Measurements from ENCODE around the gene ABCD4. TPM values are rescaled to one million over a fixed set of nuclear protein-coding genes. Genes with fewer than 3 reads are reported as not detected.

Gene ABCD4
- polyA plus RNA-seq, 3 donors: 13.9 to 54.1 (median 14.2) TPM

DNA sequence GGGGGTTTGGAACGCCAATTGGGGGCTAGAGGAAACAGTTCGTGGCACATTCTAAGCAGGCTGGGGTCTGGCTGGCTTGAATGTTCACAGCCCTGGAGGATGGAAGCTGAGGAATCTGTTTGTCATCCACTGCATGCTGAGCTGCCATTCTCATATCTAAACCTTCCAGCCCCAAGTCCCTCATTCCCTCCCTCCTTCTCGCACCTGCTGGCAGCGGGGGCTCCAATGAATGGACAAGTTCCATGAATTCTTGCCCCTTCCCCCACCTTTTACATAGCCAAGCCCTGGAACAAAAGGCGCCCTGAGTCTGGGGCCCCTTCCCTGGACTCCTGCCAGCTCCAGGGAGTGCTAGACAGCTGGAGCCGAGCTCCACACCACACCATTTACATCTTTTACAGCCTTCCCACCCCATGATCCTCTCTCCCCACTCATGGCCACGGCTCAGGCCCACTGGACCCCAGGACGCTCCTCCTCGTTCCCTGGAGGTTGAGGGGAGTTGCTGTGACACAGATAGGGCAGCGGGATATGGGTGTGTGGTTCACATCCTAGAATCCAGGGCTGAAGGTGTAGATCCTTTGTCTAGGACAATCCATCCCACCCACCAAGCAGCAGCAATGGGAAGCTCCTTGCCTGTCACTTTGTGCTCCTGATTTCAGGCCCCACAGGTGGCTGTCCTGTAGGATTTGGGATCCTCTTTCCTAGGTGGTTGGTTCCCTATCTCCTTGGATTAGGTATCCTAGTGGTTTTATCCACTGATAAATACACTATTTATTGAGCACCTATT is 23.8 kb upstream of the ABCD4 start:
- H3K27me3 ChIP-seq (ENCODE audit: control insufficient read depth in 2 of 2, insufficient read depth in 2 of 2, low read length in 2 of 2): no peaks in the 10 kb centered on the region
- H3K4me2 ChIP-seq (replicated peaks; ENCODE audit: extremely low read depth, low read length, poor library complexity, severe bottlenecking): no peak overlapping the region
- Mint-ChIP-seq H3K36me3 (no peaks in the 10 kb centered on the region), H3K4me1 (no peaks in the 10 kb centered on the region), H3K4me3 (no peak overlapping the region), H3K27ac (no peak overlapping the region), H3K27me3 (ENCODE audit: low read depth in 3 of 3) (peaks cover 0 to 15% (median 4%) of the 10 kb centered on the region in 3 donors), H3K9me3 (no peaks in the 10 kb centered on the region)
- intact Hi-C loops (cut with micrococcal nuclease): no loop called here
- TF ChIP-seq, protein P1, sequence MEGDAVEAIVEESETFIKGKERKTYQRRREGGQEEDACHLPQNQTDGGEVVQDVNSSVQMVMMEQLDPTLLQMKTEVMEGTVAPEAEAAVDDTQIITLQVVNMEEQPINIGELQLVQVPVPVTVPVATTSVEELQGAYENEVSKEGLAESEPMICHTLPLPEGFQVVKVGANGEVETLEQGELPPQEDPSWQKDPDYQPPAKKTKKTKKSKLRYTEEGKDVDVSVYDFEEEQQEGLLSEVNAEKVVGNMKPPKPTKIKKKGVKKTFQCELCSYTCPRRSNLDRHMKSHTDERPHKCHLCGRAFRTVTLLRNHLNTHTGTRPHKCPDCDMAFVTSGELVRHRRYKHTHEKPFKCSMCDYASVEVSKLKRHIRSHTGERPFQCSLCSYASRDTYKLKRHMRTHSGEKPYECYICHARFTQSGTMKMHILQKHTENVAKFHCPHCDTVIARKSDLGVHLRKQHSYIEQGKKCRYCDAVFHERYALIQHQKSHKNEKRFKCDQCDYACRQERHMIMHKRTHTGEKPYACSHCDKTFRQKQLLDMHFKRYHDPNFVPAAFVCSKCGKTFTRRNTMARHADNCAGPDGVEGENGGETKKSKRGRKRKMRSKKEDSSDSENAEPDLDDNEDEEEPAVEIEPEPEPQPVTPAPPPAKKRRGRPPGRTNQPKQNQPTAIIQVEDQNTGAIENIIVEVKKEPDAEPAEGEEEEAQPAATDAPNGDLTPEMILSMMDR (IDR thresholded peaks at IDR 0.05): no peak
- no peak for DNase-seq
- no peaks in the 10 kb centered on the region for H3K36me3 ChIP-seq (replicated peaks in 1 of 2; ENCODE audit: control insufficient read depth in 1 of 2, insufficient read depth in 2 of 2, low read length in 2 of 2)
- no peak overlapping the region for H2AFZ ChIP-seq (ENCODE audit: insufficient read depth, low read depth, low read length, poor library complexity, severe bottlenecking)
- H3K4me3 ChIP-seq (replicated peaks in 1 of 3; ENCODE audit: low read depth in 2 of 3, low read length in 3 of 3): no peak overlapping the region
- 65% methylated on average over 4 of the region's 10 CpGs for WGBS (ENCODE audit: insufficient coverage)
- no peaks in the 10 kb centered on the region for H3K79me2 ChIP-seq (ENCODE audit: insufficient read depth, low read length)
- no peak overlapping the region for H3K27ac ChIP-seq (ENCODE audit: low read depth in 1 of 2, low read length in 2 of 2)
- no peaks in the 10 kb centered on the region for H4K20me1 ChIP-seq (ENCODE audit: insufficient read depth, low read length)
- no peak overlapping the region for H3K9ac ChIP-seq (ENCODE audit: insufficient read depth, low read length, poor library complexity, severe bottlenecking)
- H3K4me1 ChIP-seq (ENCODE audit: control insufficient read depth in 1 of 2, insufficient read depth in 2 of 2, low read length in 2 of 2): no peaks in the 10 kb centered on the region
- no peaks in the 10 kb centered on the region for H3K9me3 ChIP-seq (replicated peaks in 1 of 2; ENCODE audit: control insufficient read depth in 1 of 2, insufficient read depth in 1 of 2, low read length in 2 of 2)

DNA sequence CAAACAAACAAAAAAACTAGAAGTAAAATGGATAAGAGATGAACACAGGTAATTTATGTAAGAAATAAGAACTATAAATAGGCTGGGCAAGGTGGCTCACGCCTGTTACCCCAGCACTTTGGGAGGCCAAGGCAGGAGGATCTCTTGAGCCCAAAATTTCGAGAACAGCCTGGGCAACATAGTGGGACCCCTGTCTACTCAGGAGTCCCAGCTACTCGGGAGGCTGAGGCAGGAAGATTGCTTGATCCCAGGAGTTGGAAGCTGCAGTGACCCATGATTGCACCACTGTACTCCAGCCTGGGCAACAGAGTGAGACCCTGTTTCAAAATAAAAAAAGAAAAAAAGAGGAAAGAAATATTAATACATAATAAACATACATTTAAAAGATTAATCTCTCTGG is 22.7 kb upstream of the ABCD4 start:
- Histone ChIP-seq H3K4me2 (replicated peaks; ENCODE audit: extremely low read depth, low read length, poor library complexity, severe bottlenecking) (no peak overlapping the region), H3K27ac (ENCODE audit: low read depth in 1 of 2, low read length in 2 of 2) (no peak overlapping the region), H3K4me1 (ENCODE audit: control insufficient read depth in 1 of 2, insufficient read depth in 2 of 2, low read length in 2 of 2) (no peaks in the 10 kb centered on the region), H3K4me3 (replicated peaks in 1 of 3; ENCODE audit: low read depth in 2 of 3, low read length in 3 of 3) (no peak overlapping the region), H4K20me1 (ENCODE audit: insufficient read depth, low read length) (no peaks in the 10 kb centered on the region), H3K9me3 (replicated peaks in 1 of 2; ENCODE audit: control insufficient read depth in 1 of 2, insufficient read depth in 1 of 2, low read length in 2 of 2) (no peaks in the 10 kb centered on the region), H3K9ac (ENCODE audit: insufficient read depth, low read length, poor library complexity, severe bottlenecking) (no peak overlapping the region), H3K79me2 (ENCODE audit: insufficient read depth, low read length) (no peaks in the 10 kb centered on the region), H2AFZ (ENCODE audit: insufficient read depth, low read depth, low read length, poor library complexity, severe bottlenecking) (no peak overlapping the region), H3K27me3 (ENCODE audit: control insufficient read depth in 2 of 2, insufficient read depth in 2 of 2, low read length in 2 of 2) (no peaks in the 10 kb centered on the region), H3K36me3 (replicated peaks in 1 of 2; ENCODE audit: control insufficient read depth in 1 of 2, insufficient read depth in 2 of 2, low read length in 2 of 2) (no peaks in the 10 kb centered on the region)
- Mint-ChIP-seq H3K27ac (peak overlapping the region in 1 of 7 donors; percentile 0), H3K9me3 (no peaks in the 10 kb centered on the region), H3K36me3 (no peaks in the 10 kb centered on the region), H3K27me3 (ENCODE audit: low read depth in 3 of 3) (peaks cover 1 to 17% (median 4%) of the 10 kb centered on the region in 3 donors), H3K4me3 (no peak overlapping the region), H3K4me1 (no peaks in the 10 kb centered on the region)
- TF ChIP-seq, protein P1 (IDR thresholded peaks at IDR 0.05): no peak
- no peak for DNase-seq
- intact Hi-C loops (cut with micrococcal nuclease): no loop called here
- WGBS (ENCODE audit: insufficient coverage): 86% methylated on average over 2 of the region's 3 CpGs
